Measurements from ENCODE around the gene TNRC18.
"Not testable (repeated sequence)": the region's sequence is repeated elsewhere in the genome, so short reads cannot be mapped to it uniquely, and the experiment has no call there.

GRCh38 chr7:5471623-5472022 lies 48.0 kb upstream of the TNRC18 start:
- TF ChIP-seq CTCF (IDR thresholded peaks at IDR 0.05); NFIC (IDR thresholded peaks at IDR 0.05; ENCODE audit: borderline replicate concordance); EP300 (IDR thresholded peaks at IDR 0.05; ENCODE audit: borderline replicate concordance in 1 of 2, low read depth in 1 of 2, low read length in 1 of 2); JUND (IDR thresholded peaks at IDR 0.05); RAD21 (IDR thresholded peaks at IDR 0.05; ENCODE audit: low read length); NRF1 (IDR thresholded peaks at IDR 0.05; ENCODE audit: low read depth, low read length): not testable (repeated sequence)

All from SK-N-SH (cell line).